Measurements from ENCODE around the gene ARAP1.

ARAP1 gene

GRCh38 chr11:72741849-72742512 lies 10.2 kb downstream of the ARAP1 start:
- DNase-seq, result no peak

- DNase-seq, result no peak
These were observed 10.8 kb downstream of the ARAP1 start for GRCh38 chr11:72741429-72741833.

DNA sequence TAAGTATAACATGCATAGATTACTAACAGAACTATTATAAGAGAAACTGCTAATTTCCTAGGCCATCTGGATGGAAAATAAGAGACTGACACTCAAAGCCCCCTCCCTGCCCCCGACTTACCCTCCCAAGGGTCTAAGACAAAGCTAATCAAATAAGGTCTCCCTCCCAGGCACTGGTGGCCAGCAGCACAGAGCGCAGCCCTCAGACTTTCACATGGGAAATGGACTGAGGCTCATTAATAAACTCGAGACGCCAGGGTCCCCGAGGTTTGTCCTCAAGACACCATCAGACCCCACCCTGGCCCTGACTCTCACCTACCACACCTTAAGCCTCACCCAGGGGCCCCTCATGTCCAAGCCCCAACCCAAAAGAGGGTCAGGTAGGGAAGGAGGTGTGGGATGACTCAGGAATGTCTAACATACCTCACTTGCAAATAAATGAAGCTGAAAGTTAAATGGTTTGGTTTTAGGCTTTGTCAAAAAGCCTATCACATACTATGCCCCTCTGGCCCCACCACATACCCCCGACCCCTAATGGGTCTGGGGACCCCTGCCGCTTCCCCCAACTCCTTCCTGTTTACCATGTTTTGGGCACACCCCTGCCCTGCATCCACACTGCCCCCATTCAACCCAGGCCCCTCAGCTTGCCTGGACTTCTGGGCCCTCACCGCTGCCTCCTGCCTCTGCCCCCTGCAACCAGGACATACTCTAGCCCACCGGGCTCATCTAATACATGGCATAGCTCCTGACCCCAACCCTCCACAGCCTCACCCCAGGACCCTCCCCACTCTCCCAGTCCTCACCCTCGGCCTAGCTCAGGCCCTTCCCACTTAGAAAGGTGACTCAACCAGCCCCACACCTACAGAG lies 11.4 kb downstream of the ARAP1 start:
- no peak for DNase-seq

DNA sequence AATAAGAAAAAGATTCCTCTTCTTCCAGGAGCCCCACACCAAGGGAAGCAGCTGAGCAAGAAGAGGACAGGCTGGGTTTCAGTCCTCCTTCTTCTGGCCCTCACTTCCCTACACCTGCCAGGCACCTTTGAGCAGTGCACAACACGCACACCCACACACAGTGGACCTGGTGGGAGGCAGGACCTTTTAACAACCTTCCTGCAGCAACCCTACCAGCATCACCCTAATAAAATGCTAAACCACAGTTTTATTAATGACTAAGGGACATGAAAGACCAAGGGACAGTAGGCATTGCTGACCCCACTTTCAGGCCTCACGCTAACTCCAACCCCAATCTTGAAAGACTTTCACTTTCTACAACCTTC lies 12.2 kb downstream of the ARAP1 start:
- DNase-seq, result no peak

- no peak for DNase-seq
These were observed 12.8 kb downstream of the ARAP1 start for GRCh38 chr11:72739240-72740059.

DNA sequence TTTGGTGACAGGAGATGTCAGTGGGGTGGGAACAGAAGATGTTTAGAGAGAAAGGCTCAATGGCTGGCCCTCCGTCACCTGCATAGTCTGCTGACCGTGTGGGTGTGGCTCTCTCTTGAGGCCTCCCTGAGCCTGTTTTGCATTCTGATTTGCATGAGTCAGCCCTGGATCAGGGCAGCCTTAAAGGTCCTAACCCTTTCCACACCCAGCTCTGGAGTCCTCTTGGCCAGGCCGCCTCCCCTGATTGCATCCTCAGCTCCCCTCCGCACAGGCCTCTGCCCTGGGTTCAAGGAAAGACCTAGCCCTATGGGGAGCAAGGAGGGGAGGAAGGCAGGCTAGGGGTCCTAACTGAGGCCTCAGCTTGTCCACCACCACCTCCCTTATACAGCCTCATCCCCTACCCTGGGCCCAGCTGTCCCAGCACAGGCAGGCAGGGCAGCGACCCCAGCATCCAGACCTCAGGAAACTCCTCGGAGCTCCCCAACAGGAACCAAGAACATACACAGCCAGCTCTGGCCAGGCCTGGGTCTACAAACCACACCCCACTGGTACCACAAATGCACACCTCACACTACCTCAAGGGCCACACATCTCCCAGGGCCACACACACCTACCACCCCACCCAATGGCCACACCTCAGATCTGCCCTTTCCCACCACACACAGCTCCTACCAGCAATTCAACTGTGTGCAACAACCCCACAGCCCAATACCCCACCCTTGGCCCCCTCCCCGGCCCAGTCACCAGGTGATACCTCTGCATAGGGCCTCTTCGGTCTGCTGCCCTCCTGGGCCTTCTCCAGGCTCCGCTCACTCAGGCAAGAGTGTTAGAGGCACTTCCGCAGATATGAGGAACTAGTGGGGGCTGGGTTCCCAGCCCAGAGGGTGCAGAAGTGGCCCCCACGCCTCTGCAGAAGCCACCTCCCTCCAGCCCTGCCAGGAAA lies 13.7 kb downstream of the ARAP1 start:
- DNase-seq, result no peak

GRCh38 chr11:72737336-72737735 lies 14.9 kb downstream of the ARAP1 start:
- no peak for DNase-seq

- peak; percentile 74 for DNase-seq
These were observed 15.6 kb downstream of the ARAP1 start for GRCh38 chr11:72736452-72737069.

- no peak for DNase-seq
These were observed 16.6 kb downstream of the ARAP1 start for GRCh38 chr11:72735495-72736027.

DNA sequence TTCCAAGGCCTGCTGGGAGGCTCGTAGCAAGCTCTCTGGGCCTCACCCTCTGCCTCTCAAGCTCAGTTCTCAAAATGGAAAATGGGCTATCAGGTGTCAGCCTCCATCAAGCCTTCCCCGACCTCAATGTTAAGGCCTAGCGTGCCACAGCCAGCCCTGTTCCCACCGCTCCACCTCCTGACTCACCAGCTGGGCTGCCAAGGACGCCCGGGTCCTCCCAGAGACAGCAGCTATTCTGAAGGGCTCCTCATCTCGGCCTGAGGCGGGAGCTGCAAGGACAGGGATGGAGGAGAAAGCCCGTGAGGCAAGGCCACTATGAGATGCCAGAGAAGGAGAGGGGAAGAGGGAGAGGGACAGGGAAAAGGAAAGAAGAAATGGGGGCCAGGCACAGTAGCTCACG lies 19.9 kb downstream of the ARAP1 start:
- no peak for DNase-seq

GRCh38 chr11:72730737-72731136 lies 21.5 kb downstream of the ARAP1 start:
- no peak for DNase-seq

- DNase-seq, result no peak
These were observed 22.0 kb downstream of the ARAP1 start for GRCh38 chr11:72730243-72730642.

DNA sequence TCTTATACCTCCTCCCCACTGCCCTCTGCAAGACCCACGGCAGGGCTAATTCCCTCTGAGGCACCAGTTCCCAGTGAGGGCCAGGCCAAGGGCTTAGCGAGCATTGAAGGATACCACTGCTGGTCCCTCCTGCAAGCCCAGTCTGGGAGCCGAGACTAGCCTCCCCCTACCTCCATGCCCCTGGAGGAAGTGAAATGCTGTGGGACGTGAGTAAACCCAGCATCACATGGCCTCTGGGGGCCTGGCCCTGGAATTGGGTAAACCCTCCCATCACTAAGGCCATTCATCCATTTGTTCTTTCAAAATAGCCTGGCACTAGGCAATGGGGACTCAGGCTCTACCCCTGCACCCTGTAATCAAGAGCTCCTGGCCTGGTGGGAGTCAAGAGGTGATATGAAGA lies 24.7 kb downstream of the ARAP1 start:
- DNase-seq, result no peak

DNA sequence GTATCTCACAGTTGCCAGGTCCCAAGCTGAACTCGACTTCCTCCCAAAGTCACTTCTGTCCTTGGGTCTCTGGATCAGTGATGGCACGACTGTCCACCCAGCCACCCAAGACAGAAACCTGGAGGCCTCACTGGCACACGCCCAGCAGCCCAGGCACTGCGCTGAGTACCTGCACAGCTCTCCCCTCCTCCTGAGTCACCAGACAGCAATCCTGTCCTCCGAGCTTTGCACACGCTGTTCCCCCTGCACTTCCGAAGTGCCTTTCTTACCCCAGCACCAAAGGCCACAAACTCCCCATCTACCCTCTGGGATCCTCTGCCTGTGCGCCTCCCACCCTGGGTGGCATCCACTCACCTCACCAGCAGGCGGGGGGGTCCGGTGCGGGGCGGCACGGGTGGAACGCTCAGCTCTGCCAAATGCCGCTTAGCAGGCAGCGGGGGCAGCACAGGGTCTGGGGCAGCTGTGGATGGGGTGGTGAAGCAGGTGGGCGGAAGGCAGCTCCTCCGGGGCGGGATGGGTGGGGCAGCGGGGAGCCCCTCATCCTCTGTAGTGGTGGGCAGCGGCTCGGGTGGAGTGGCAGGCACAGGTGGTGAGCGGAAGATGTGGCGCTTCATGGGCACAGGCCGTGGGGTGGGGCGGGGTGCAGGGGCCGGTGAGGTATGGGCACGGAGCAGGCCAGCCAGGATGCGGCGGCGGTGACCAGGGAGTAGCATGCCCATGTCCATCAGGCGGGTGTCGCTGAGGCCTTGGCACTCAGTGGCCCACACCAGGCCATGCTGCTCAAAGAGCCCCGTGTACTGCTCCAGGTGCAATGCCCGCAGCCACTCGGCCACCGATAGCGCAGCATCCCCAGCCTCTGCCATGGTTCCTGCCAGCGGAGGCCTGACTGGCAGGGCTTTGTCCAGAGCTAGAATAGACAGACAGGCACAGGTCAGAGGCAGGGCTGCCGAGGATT lies 25.7 kb downstream of the ARAP1 start:
- DNase-seq, result no peak

- no peak for DNase-seq
These were observed 26.5 kb downstream of the ARAP1 start for GRCh38 chr11:72725724-72726028.

DNA sequence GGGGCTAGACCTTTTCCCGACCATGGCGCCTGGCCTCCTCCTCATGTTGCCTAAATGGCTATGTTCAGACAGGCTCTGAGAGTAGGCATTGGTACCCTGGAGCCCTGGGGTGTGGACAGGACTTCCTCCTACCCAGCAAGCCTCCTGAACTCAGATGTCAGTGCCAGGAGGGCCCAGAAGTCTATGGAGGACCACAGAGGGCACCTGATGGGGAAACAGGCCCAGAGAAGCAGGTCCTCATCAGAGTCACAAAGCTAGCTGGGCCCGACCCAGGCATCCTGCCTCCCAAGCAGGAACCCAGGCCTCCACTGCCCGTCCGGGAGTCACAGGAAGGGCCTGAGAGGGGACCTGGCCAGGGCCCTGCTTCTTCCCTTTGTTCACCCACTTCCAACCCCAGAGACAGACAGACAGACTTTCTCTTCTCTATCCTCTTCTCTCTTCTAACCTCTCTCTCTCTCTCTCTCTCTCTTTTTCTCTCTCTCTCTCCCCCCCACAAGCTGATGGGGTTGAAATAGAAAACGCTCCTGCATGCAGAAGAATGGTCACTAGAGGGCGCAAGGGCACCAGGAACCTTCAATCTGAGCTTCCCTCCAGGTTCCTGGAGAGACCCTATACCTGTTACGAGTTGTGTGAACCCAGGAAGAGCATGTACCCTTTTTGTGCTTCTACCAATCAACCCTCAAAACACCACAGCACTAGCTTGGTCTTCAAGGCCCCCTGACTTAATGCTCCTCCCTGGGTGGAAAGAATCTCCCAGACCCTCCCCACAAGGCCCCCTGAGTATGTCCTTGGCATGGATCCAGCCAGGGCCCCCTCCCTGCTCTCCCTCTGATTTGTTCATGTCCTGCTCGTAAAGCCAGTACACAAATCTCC lies 27.1 kb downstream of the ARAP1 start:
- DNase-seq, result peak; percentile 88

GRCh38 chr11:72724021-72724551 lies 28.1 kb downstream of the ARAP1 start:
- DNase-seq, result no peak

DNA sequence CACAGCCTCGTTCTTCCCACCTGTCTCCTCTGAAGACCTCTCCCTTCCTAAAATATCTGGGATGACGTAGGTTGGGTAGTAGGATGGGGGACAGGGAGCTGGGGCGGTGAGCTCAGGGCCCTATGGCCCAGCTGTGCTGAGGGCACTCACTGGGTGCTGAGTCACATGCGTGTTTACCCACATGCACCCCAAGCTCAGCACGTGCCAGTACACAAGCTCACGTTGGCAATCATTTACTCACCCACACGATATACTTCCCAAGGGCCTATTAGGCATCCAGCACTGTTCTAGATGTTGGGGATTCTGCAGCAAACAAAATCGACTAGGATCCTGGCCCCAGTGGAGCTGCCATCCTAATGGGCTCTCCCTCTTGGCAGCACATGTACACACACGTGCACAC lies 28.7 kb downstream of the ARAP1 start:
- no peak for DNase-seq

- peak; percentile 93 for DNase-seq
These were observed 30.0 kb downstream of the ARAP1 start for GRCh38 chr11:72722050-72722748.
